IPS-11a (cell line): ENCODE results near the gene YAP1.

ENCODE experiments used
- H3K4me3 ChIP-seq: one replicate; pipeline ENCODE4 v1.5.1; 2013; ENCODE audit warnings: low read depth, low read length, control low read depth

The YAP1 gene

DNA sequence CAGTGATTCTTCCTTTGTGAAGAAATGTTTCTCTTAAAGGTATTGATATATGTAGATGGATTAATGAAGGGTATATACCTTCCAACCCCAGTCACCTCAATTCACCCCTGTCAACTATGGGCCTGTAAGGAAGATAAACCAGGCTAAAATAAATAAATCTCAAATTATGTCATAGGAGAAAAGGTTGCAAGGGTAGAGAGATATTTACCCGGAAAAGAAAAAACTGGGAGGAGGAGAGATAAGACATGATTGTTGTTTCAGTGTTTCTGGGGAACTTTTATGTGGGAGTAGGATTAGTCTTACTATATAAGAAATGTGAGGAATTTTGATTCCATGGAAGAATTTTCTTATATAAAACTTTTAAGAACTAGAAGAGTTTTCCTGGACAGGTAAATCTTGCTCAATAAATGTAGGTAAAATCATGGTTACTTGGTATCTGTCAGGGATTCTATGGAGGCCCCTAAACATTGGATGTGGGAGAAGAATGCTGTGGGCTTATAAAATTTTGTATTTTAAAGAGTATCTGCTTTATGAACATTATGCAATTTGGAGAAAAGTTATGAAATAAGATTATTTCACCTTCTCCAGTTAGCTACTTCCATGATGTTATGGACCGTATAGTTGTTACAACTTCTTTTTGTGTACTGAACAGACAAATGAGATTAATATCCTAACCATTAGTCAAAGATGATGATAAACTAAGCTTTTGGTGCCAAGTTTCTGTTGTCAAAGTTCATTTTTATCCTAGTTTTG is 6.4 kb downstream of the YAP1 start:
- no peak overlapping the region for H3K4me3 ChIP-seq

DNA sequence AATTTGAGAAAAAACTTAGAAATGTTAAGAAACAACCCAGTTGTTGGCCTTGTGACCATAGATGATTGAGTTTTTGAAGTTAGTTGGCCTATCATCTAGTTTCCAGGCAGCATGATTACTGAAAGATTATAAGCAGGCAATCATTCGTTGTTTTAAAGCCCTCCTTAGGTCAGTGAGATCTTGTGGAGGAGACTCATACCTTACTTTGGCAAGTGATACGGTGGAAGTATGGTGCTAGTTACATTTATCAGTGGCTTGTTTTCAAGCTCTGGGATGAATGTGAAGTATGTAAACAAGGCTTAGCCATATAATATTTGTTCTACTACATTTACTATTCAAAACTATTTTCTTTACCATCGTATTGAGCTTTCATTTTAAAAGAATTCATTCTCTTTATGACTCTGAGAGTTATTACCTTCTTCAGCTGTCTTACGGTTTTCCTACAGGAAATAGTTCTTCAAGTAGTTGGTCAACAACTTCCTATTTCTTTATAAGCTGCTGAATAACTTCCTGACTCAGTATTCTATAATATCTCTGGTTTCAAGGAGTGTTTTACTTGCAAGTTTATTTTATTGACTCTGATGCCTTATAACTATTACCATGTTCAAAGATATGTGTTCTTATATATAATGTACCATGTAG is 7.3 kb downstream of the YAP1 start:
- H3K4me3 ChIP-seq: no peak overlapping the region

DNA sequence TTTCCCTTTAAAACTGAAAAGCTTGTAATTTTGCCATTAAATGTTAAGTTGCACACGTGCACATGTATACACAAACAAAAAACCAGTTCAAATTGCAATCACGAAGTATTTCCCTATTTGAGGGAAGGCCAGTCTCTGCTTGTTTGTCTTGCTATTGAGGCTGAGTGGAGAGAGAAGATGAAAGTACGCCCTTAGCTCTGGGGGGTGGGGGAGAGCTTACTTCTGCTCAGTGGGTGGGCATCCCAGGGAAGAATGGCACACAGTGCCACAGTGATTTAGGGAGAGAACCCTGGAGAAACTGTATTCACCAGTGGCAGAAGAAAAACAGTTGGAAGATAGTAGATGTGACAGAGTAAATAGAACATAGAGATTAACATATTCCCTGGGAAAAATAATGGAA is 8.7 kb downstream of the YAP1 start:
- no peak overlapping the region for H3K4me3 ChIP-seq

DNA sequence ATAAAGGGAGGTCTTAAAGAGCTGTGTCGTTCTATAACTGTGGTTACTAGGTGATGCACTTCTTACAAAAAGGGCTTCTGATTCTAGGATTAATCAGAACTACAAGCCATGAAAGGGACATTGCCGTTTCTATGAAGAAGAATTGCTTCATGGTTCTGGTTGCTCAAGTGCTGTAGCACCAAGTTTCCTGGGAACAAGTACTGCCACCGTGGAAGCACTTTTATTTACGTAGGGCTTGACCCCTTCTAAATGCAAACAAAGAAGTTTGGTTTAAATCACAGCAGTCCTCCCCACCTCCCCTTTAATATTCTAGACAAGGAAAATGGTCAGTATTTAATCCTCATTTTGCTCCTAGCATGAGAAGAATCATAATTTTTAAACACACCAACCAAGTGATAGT is 9.8 kb downstream of the YAP1 start:
- no peak overlapping the region for H3K4me3 ChIP-seq

DNA sequence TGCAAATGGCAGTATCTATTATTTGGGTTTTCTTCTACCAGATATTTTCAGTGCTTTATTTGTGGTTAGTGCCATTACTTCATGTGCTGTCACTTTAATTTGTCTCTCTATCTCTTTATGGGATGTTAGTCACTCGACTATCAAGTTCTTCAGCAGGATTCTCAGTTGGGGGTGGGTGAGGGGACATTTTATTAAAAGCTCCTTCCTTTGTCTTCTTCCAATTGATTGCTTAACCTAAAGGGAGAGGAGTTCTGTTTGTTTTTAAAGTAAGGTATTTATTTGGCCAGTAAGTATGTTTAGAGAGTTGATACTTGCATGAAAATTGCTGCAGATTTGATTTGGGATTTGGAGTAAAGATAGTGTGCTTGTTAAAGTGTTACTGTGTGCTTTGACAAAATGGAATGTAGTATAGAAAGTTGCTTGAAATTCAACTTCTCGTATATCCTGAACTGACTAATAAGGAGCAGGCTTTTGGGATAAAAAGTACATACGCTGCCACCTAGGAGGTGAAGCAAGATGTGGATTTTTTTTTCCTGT is 10.3 kb downstream of the YAP1 start:
- no peak overlapping the region for H3K4me3 ChIP-seq

DNA sequence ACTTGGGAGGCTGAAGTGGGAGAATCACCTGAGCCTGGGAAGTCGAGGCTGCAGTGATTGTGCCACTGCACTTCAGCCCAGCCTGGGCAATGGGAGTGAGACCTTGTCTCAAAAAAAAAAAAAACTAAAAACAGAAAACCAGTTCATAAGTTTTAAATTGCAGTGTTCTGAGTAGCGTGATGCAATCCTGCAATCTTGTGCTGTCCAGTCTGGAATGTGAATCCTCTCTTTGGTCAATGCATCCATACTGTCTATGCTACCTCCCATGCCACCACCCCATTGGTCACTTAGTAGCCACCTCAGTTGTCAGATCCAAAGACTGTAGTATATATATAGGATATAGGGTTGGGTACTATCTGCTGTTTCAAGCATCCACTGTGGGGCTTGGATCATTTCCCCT is 11.1 kb downstream of the YAP1 start:
- no peak overlapping the region for H3K4me3 ChIP-seq

DNA sequence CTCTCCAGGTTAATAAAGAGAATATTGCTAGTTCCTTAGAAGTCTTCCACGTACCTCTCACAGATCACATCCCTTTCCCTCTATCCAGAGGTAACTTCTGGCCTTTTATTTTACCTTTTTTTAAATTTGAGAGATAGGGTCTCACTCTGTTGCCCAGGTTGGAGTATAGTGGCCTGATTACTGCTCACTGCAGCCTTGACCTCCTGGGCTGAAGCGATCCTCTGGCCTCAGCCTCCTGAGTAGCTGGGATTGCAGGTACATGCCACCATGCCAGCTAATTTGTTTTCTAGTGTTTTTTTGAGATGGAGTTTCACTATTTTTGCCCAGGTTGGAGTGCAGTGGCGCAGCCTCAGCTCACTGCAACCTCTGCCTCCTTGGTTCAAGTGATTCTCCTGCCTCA is 24.4 kb downstream of the YAP1 start:
- no peak overlapping the region for H3K4me3 ChIP-seq

DNA sequence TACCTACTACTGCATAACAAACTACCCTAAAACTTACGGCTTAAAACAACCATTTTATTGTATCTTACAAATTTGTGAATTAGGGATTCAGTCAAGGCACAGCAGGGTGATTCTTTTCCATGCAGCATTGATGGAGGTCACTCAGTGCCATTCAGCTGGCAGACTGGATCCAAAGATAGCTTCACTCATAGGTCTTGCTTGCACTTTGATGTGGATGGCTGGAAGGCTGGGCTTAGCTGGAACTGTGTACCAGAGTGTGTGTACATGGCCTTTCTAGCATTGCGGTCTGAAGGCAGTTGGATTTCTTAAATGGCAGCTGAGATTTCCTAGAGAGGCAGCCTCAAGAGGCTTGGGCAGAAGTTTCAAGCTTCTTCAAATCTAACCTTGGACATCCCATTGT is 25.0 kb downstream of the YAP1 start:
- no peak overlapping the region for H3K4me3 ChIP-seq

DNA sequence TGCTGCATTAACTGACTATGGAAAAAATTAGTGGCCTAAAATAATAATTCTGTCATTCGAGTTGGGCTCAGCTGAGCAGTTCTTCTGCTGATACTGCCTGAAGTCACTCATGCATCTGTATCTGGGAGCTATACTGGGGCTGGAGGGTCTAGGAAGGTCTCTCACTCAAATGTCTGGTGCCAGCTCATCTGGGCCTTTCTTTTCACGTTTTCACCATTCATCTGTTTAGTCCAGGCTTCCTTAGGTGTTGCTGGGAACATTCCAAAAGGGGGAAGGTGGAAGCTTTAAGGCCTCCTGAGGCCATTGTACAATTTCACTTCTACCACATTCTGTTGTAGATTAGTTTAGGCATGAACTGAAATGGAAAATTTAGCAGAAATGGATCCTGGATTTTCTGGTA is 28.0 kb downstream of the YAP1 start:
- H3K4me3 ChIP-seq: no peak overlapping the region

DNA sequence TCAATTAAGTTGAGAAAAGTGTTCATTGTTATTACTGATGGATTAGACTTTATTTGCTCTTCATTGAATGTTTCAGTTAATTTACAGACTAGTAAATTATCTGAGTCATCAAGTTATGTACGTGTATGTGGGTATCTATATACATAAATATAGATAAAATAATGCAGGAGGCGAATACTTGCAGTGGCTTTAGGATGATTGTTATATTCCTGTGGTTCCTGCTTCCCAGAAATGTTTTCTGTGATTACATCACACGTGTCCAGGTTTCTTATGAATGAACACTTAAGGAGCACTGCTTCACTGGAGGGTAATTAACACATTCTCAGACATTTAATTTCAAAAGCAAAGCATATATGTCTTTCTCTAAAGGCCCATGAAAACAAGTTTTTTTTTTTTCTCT is 28.4 kb downstream of the YAP1 start:
- H3K4me3 ChIP-seq: no peak overlapping the region

DNA sequence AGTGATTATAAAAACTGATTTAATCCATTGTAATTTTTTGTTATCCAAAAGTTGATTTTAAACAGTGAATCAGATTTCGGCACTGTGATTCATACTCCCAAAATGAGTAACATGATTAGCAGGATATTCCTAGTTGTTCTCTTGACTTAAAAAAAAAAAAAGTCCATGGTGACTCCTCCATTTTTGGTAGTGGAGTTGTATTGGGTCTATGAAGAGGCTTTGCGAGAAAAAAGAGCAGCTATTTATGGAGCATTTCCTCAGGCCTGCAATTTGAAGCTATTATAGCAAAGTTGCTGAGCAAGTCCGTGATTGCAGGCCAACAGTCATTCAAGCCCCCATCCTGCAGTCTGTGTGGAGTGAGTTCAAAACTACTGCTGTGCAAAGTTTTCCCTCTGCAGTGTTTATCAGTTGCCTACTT is 28.8 kb downstream of the YAP1 start:
- H3K4me3 ChIP-seq: no peak overlapping the region

DNA sequence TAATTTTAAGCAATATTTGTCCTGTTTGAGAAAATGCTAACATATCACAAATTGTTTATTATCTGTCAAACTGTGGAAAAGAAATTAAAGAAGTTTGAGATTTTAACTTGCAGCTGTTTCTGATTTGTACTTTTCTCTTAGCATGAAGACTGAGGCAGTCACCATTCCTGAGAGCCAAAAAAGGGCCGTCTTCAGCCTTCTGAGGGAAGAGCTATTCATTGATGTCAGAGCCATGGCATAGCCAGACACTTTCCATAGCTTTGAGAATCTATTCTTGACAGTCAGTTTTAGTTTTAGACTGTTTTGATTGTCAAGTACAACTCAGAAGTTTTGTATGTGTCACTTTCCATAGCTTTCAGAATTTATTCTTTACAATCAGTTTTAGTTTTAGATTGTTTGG is 32.1 kb downstream of the YAP1 start:
- H3K4me3 ChIP-seq: no peak overlapping the region

DNA sequence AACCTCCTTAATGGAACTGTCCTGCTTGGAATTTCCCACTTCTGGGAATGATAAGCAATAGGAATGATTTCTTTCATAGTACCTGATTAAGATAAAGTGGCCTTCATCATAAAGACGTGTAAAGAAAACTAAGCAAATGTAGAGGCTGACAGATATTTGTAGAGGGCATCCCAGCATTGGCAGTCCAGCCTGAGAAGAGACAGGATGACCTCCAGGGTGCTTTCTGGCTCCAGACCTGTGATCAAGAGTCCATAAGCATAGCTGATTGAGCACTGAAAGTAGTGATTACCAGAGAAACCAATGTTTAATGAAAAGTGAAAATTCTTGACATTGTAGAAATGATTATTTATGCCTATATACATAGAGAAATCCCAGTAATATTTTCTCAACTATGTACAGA is 33.6 kb downstream of the YAP1 start:
- H3K4me3 ChIP-seq: no peak overlapping the region

DNA sequence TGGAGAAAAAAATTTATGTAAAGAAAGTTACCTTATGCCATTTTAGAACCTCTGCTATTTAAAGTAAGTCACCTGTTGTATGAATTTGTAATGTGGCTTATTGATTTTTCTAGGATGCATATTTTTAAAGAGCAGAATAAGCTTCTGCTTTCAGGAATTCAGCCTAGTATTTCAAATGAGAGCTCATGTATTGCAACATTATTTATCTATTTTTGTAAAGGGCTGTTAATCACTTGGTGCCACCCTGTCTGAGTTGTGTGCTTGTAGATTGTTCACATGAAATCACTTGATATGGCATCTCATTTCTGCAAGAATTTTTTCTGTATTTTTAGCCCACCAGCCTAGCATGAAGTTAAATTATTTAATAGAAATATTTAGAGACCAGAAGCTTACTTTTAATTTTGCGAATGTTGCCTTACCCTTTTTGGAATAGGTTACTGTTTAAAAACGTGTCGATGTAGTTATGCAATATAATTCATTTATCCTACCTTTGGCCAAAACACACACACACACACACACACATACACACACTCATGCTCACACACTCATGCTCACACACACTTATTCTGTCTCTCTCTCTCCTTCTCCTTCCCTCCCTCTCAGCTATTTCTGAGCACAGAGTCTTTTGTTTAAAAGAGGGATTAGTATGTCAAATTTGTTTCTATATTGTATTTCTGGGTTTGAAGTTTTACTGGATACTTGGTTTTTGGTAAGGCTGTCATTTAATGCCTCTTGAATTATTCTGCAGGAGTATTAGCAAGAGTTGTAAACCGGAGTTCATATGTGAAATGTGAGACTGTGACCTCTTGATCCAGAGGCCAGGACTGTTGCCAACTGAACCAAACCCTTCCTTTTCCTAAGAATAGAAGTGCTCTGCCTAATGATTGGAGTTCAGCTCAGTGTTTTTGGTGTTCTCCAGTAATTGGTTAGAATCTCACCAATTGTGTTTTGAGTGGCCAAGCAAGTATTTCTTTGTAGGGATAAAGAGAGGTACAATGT is 34.4 kb downstream of the YAP1 start:
- no peak overlapping the region for H3K4me3 ChIP-seq

DNA sequence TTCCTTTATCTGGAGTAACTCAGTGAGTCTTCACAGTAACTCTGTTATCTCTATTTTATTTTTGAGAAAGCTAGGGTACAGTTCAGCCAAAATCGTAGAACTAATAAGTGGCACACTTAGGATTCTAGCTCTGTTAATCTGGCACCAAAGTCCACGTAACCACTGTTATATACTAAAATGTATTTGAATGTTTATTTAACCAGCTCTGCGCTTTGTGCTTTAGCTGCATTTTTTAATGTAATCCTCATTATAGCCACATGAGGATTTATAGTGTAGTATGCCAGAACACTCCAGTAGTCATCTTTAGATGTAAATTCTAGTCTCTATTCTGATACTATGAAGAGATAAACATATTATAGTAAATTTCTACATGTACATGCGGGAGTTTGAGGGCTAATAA is 36.8 kb downstream of the YAP1 start:
- H3K4me3 ChIP-seq: no peak overlapping the region

DNA sequence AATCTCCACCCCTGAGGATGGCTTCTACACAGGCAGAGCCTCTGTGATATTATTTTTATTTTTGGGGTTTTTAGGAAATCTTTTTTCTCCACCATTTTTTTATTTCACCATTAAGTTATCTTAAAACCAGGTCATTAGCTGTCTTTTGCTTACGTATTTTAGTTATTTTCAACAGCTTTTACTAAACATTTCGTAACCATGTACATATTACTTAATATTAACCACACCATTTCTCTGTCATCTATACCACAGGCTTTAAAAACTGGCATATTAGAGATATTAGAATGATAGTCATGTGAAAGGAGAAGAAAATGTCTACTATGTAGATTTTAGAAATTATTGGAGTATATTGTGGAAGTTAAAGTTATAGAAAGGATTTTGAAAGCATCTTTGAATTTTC is 37.4 kb downstream of the YAP1 start:
- no peak overlapping the region for H3K4me3 ChIP-seq

DNA sequence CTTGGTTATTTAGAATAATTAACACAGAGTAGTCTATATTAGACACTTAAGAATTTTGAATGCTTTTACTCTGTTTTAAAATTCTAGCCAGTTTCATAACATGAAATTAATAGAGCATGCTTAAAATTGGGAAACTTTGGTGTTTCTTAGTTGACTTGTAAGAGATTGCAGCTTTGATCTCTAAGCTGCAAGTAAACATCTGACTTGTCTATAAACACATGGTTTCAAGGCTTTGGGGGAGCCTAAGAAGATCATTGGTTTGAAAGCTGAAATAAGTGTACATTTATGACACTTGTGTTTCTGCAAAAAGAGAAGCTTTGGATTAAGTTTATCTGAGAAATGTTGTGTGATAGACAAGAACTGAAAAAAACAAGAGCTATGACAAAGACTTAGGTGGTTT is 37.8 kb downstream of the YAP1 start:
- H3K4me3 ChIP-seq: no peak overlapping the region

DNA sequence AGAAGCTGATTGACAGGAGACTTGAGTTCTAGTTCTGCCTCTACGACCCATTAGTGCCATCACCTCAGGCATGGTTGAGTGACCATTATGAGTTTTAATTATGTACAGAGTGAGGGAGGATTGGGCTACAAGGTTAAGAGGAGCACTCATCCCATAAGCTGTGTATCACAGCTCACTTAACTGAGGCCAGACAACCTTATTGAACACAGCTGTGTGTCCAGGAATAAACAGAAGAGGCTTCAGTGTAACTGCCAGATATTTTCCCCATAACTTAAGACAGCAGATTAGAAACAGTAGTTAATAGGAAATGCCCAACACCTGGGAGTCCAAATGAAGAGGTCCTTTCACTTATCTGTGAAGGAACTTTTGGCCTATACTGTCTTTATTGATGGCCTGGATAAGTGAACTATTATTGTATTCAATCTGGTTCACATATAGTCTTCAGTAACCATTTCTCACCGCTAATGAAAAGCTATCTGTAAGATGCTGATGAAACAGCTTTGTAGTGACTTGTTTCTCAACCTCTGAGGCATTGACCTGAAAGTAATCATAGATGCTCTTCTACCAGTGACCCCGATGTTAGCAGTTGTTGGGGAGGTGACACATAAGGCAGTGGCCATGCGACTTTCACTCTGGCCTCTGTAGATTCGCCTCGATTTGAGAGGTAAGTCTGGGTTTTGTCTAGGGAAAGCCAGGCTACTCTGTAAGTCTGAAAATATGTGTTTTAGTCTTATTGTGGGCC is 41.7 kb downstream of the YAP1 start:
- H3K4me3 ChIP-seq: no peak overlapping the region

DNA sequence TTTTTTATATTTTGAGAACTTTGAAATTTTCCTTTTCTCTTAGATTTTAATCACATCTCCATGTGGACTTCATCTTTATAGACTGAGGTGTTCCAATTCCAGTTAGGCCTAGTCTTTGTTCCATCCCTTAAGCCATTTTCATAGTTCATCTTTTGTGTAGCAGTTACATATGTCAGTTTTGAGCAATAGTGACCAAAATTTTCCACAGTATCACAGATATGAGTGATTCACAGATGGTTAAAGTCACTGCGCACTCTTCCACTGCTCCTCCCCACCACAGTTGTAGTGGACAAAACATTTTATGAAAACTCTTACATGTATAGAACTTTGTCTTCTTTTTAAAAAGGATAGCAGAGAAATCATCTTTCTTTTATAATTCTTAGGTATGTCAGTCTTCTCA is 42.8 kb downstream of the YAP1 start:
- H3K4me3 ChIP-seq: no peak overlapping the region

DNA sequence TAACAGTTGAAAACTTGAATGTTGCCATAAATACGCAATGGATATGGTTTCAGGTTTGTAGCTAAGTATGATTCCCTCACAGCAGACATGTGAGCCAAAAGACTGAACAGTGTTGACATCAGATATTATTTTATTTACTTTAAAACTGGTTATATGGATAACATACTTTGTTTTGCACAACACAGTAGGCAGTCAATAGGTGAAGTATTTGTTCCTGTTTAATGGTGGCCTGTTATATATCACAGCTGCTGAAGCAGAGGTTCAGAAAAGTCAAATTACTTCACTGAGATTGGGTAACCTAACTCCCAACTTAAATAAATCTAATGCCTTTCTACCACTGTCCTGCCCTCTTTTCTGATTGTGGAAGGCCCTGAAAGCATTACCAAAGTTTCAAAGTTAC is 44.6 kb downstream of the YAP1 start:
- no peak overlapping the region for H3K4me3 ChIP-seq

DNA sequence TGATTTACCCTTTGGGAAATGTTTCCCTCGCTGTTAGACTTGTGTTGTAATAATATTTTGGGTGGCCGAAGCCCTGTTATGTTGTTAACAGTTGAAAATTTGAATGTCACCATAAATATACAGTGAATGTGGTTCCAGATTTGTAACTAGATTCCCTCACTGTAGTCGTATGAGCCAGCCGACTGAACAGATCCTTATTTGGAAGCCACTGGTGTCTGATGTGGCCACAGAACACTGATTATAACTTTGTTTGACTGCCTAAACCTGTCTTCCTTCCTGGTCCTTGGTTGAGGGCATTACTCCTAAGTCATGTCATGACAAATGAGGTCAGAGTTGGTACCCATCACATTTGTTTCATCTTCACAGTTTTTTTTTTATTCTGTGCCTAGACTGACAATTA is 45.4 kb downstream of the YAP1 start:
- H3K4me3 ChIP-seq: no peak overlapping the region
